IMR-90 (cell line): ENCODE measurements around the gene NANOGP8. TPM values are rescaled to one million over a fixed set of nuclear protein-coding genes. Genes with fewer than 3 reads are reported as not detected.

Source experiments
- ATAC-seq: fragments of 200-7000 bp; cut with Tn5 transposase; 2 replicates; pipeline ENCODE4 v1.9.1; 2020; ENCODE audit warnings: low read depth, mild to moderate bottlenecking, moderate library complexity
- BruUV-seq: library from RNA; stranded (reverse); fragments of 400-500 nt; replicated peaks from 2 replicates; lab custom pipeline; 2021; lab: Mats Ljungman, UMichigan
- CTCF ChIA-PET: fragments of 300-600 bp; formaldehyde crosslinking; extraction: SDS; loops from one replicate; lab custom pipeline; 2021; ENCODE audit warnings: antibody characterized with exemption; lab: Yijun Ruan, JAX
- POLR2A ChIA-PET: fragments of 300-600 bp; sonication (Branson Sonifier 250); formaldehyde crosslinking; loops from one replicate; lab custom pipeline; 2022; ENCODE audit warnings: antibody characterized with exemption; ENCODE audit not compliant: unreplicated experiment; lab: Charles Lee
- DNase-seq: peaks from one replicate; pipeline ENCODE4 v3.0.0; 2013
- H2AFZ ChIP-seq: replicated peaks from 2 replicates; pipeline ENCODE3; 2013; ENCODE audit warnings: low read length, mild to moderate bottlenecking; ENCODE audit not compliant: poor library complexity
- H2AK5ac ChIP-seq: 2 replicates; pipeline ENCODE4 v1.6.1; 2013; ENCODE audit warnings: low read depth, low read length, inconsistent platforms
- H2AK9ac ChIP-seq: replicated peaks from 2 replicates; pipeline ENCODE3; 2013; ENCODE audit warnings: mild to moderate bottlenecking, low read depth, low read length, moderate library complexity; ENCODE audit not compliant: poor library complexity
- H2BK120ac ChIP-seq: 2 replicates; pipeline ENCODE4 v1.6.1; 2013; ENCODE audit warnings: low read depth, low read length, inconsistent platforms
- H2BK15ac ChIP-seq: 3 replicates; pipeline ENCODE4 v1.6.1; 2013; ENCODE audit warnings: low read depth, low read length, inconsistent platforms
- H2BK20ac ChIP-seq: 2 replicates; pipeline ENCODE4 v1.6.1; 2013; ENCODE audit warnings: low read depth, mild to moderate bottlenecking, inconsistent platforms, low read length, moderate library complexity
- H2BK5ac ChIP-seq: 2 replicates; pipeline ENCODE4 v1.6.1; 2013; ENCODE audit warnings: mild to moderate bottlenecking, low read depth, low read length, inconsistent platforms; ENCODE audit not compliant: poor library complexity, severe bottlenecking
- H3K14ac ChIP-seq: replicated peaks from 2 replicates; pipeline ENCODE4 v1.6.1; 2013; ENCODE audit warnings: low read depth, low read length, inconsistent platforms
- H3K18ac ChIP-seq: 2 replicates; pipeline ENCODE4 v1.6.1; 2013; ENCODE audit warnings: low read depth, low read length, control low read depth
- H3K23ac ChIP-seq: 2 replicates; pipeline ENCODE4 v1.6.1; 2013; ENCODE audit warnings: low read depth, low read length, inconsistent platforms
- H3K27ac ChIP-seq: 2 replicates; pipeline ENCODE4 v1.5.1; 2013; ENCODE audit warnings: mild to moderate bottlenecking, control low read depth, low read length; ENCODE audit not compliant: insufficient read depth
- H3K27me3 ChIP-seq: 2 replicates; pipeline ENCODE4 v1.6.1; 2013; ENCODE audit warnings: low read length; ENCODE audit not compliant: control insufficient read depth, insufficient read depth
- H3K36me3 ChIP-seq: 2 replicates; pipeline ENCODE4 v1.6.1; 2013; ENCODE audit warnings: low read length, mixed read lengths; ENCODE audit not compliant: control insufficient read depth, insufficient read depth
- H3K4ac ChIP-seq: 2 replicates; pipeline ENCODE4 v1.6.1; 2013; ENCODE audit warnings: low read depth, low read length, inconsistent platforms
- H3K4me1 ChIP-seq: 2 replicates; pipeline ENCODE4 v1.6.1; 2013; ENCODE audit warnings: low read length, mixed read lengths; ENCODE audit not compliant: control insufficient read depth, insufficient read depth
- H3K4me2 ChIP-seq: 2 replicates; pipeline ENCODE4 v1.6.1; 2013; ENCODE audit warnings: low read depth, mild to moderate bottlenecking, control low read depth, low read length, moderate library complexity
- H3K4me3 ChIP-seq: 2 replicates; pipeline ENCODE4 v1.5.1; 2013; ENCODE audit warnings: low read depth, mild to moderate bottlenecking, control low read depth, low read length, moderate library complexity; ENCODE audit not compliant: insufficient read depth
- H3K56ac ChIP-seq: 2 replicates; pipeline ENCODE4 v1.6.1; 2013; ENCODE audit warnings: low read length, inconsistent platforms; ENCODE audit not compliant: insufficient read depth; ENCODE audit errors: extremely low read depth
- H3K79me1 ChIP-seq, 2 experiments: 2 replicates each; pipeline ENCODE4 v1.6.1; 2013; ENCODE audit warnings: low read length in 2 of 2, inconsistent platforms in 1 of 2, low read depth in 1 of 2
- H3K9ac ChIP-seq: 2 replicates; pipeline ENCODE4 v1.6.1; 2013; ENCODE audit warnings: low read depth, low read length, control low read depth
- H3K9me1 ChIP-seq: 2 replicates; pipeline ENCODE4 v1.6.1; 2013; ENCODE audit warnings: low read length, inconsistent platforms; ENCODE audit not compliant: insufficient read depth
- H3K9me3 ChIP-seq: 2 replicates; pipeline ENCODE4 v1.6.1; 2013; ENCODE audit warnings: low read length; ENCODE audit not compliant: control insufficient read depth, insufficient read depth
- H4K20me1 ChIP-seq: 2 replicates; pipeline ENCODE4 v1.6.1; 2013; ENCODE audit warnings: low read length, inconsistent platforms; ENCODE audit not compliant: insufficient read depth
- H4K5ac ChIP-seq: 2 replicates; pipeline ENCODE4 v1.6.1; 2013; ENCODE audit warnings: mild to moderate bottlenecking, low read depth, low read length, control low read depth
- H4K8ac ChIP-seq, 2 experiments: 2 replicates each; pipeline ENCODE4 v1.6.1; 2013; ENCODE audit warnings: low read depth in 2 of 2, low read length in 2 of 2, control low read depth in 1 of 2, inconsistent platforms in 1 of 2
- H4K91ac ChIP-seq: 2 replicates; pipeline ENCODE4 v1.6.1; 2013; ENCODE audit warnings: low read depth, low read length, inconsistent platforms; ENCODE audit not compliant: insufficient read depth
- BHLHE40 ChIP-seq: fragments of 150-350 bp; IDR thresholded peaks from 2 replicates; pipeline ENCODE4 v1.6.1; 2016; ENCODE audit warnings: mild to moderate bottlenecking, low read depth, low read length
- CHD1 ChIP-seq: IDR thresholded peaks from 2 replicates; pipeline ENCODE4 v1.6.1; 2012; ENCODE audit warnings: low read depth, low read length, improper control_type of control experiment
- FOS ChIP-seq: fragments of 150-350 bp; IDR thresholded peaks from 2 replicates; pipeline ENCODE4 v1.6.1; 2016; ENCODE audit warnings: low read depth, low read length
- MAFK ChIP-seq: IDR thresholded peaks from 2 replicates; pipeline ENCODE4 v1.6.1; 2012; ENCODE audit warnings: low read depth, low read length, improper control_type of control experiment
- MAZ ChIP-seq: IDR thresholded peaks from 2 replicates; pipeline ENCODE4 v1.6.1; 2012; ENCODE audit warnings: low read depth, mild to moderate bottlenecking, low read length, improper control_type of control experiment, moderate library complexity, borderline replicate concordance
- MXI1 ChIP-seq: IDR thresholded peaks from 2 replicates; pipeline ENCODE4 v1.6.1; 2012; ENCODE audit warnings: low read depth, mild to moderate bottlenecking, low read length, moderate library complexity, borderline replicate concordance
- NFE2L2 ChIP-seq: fragments of 150-350 bp; IDR thresholded peaks from 2 replicates; pipeline ENCODE4 v1.6.1; 2016; ENCODE audit warnings: low read depth, mild to moderate bottlenecking, low read length
- WGBS, 2 experiments: methylation state at CpG; one replicate each; pipeline versions ENCODE4 v1.1.5 to v1.1.7; 2013; ENCODE audit warnings: missing lambda C conversion rate in 2 of 2; ENCODE audit not compliant: insufficient read length in 1 of 2; ENCODE audit errors: extremely low coverage in 2 of 2; 5-methylcytosine and 5-hydroxymethylcytosine counted together
- dilution Hi-C: fragments of 300-500 bp; cut with HindIII; formaldehyde crosslinking; loops from one replicate; pipeline ENCODE4 v1.14.3; 2018; ENCODE audit warnings: low sequenced_read_pairs; ENCODE audit not compliant: unreplicated experiment
- in situ Hi-C: fragments of 300-500 bp; cut with MboI; formaldehyde crosslinking; loops from 3 replicates; pipeline ENCODE4 v1.14.3; 2019; ENCODE audit warnings: low sequenced_read_pairs, inconsistent platforms, mixed read lengths
- intact Hi-C: fragments of 100-400 bp; cut with micrococcal nuclease; formaldehyde crosslinking; loops from 2 replicates; pipeline ENCODE4 v1.10.0; 2022
- polyA plus RNA-seq, 3 experiments: library from polyadenylated mRNA; depleted of rRNA; stranded (reverse); fragments of >200 nt; gene quantifications; 2 replicates each; pipeline ENCODE4 v1.2.3, GENCODE V29; 2012; ENCODE audit warnings: low replicate concordance in 1 of 3
- total RNA-seq: library from RNA; depleted of rRNA; stranded (reverse); fragments of >200 nt; gene quantifications from 2 replicates; pipeline ENCODE4 v1.2.3, GENCODE V29; 2012
- TF ChIP-seq, protein P1 (sequence below): conservative IDR thresholded peaks from 2 replicates; pipeline ENCODE4 v1.5.1; 2012; ENCODE audit warnings: mild to moderate bottlenecking, low read depth, low read length, improper control_type of control experiment

Gene NANOGP8
- total and polyA plus RNA-seq, 2 of the 4 experiments (the other 2 are of a cell fraction), result not detected

DNA sequence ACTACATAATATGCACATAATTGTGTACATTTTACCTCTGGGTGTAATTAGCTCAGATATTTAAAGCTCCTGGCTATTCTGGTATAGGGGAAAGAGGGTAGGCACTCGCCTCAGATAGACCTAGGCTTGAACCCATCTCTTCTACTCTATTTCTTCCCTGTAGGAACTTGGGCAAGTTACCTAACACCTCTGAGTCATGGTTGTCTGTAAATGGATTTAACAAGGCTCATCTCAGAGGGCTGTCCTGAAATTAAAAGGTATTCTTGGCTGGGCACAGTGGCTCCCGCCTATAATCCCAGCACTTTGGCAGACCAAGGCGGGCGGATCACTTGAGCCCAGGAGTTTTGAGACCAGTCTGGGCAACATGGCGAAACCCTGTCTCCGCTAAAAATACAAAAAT is 30.7 kb downstream of the NANOGP8 start:
- H3K9ac ChIP-seq, result no peak overlapping the region
- in situ Hi-C loops, result no loop called here

More for the DNA sequence above, 30.7 kb downstream of the NANOGP8 start:
- Histone ChIP-seq H3K27ac (no peak overlapping the region), H2BK5ac (no peak overlapping the region), H4K5ac (no peak overlapping the region), H3K27me3 (0 out of 2 replicates have a peak, but pooled peaks cover 2% of the 10 kb centered on the region), H3K9me1 (no peaks in the 10 kb centered on the region; the same call in 1 of the 2 replicates), H4K8ac (no peak overlapping the region), H3K79me1 (no peaks in the 10 kb centered on the region), H3K4ac (no peak overlapping the region), H2AFZ (no peak overlapping the region), H2AK9ac (no peak overlapping the region), H3K9me3 (no peaks in the 10 kb centered on the region), H3K36me3 (no peaks in the 10 kb centered on the region), H2BK15ac (no peak overlapping the region), H2AK5ac (no peak overlapping the region), H2BK20ac (no peak overlapping the region), H3K56ac (no peak overlapping the region), H3K14ac (no peak overlapping the region), H3K4me3 (no peak overlapping the region), H4K91ac (no peak overlapping the region), H3K23ac (no peak overlapping the region), H3K18ac (no peak overlapping the region), H2BK120ac (no peak overlapping the region), H3K4me1 (no peaks in the 10 kb centered on the region), H3K4me2 (no peak overlapping the region), H4K20me1 (no peaks in the 10 kb centered on the region)
- DNase-seq (no peak), ATAC-seq (no peak)
- POLR2A ChIA-PET, result no interaction called here
- TF ChIP-seq CHD1 (no peak), MAZ (no peak), BHLHE40 (no peak), FOS (no peak), MAFK (no peak), MXI1 (no peak), NFE2L2 (no peak)
- TF ChIP-seq, protein P1, sequence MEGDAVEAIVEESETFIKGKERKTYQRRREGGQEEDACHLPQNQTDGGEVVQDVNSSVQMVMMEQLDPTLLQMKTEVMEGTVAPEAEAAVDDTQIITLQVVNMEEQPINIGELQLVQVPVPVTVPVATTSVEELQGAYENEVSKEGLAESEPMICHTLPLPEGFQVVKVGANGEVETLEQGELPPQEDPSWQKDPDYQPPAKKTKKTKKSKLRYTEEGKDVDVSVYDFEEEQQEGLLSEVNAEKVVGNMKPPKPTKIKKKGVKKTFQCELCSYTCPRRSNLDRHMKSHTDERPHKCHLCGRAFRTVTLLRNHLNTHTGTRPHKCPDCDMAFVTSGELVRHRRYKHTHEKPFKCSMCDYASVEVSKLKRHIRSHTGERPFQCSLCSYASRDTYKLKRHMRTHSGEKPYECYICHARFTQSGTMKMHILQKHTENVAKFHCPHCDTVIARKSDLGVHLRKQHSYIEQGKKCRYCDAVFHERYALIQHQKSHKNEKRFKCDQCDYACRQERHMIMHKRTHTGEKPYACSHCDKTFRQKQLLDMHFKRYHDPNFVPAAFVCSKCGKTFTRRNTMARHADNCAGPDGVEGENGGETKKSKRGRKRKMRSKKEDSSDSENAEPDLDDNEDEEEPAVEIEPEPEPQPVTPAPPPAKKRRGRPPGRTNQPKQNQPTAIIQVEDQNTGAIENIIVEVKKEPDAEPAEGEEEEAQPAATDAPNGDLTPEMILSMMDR, result no peak
- no TSS peak for BruUV-seq
- dilution Hi-C loops, result no loop called here
- intact Hi-C loops, result no loop called here
- CTCF ChIA-PET, result no interaction called here
- WGBS, 2 experiments, result no CpG with 5 or more reads among the region's 6 CpGs
